NB4 (cell line): Measurements from ENCODE around the gene KRT16.

ENCODE experiments used
- POLR2A ChIP-seq: IDR thresholded peaks from 2 replicates; pipeline ENCODE4 v1.6.1; 2011; ENCODE audit warnings: mild to moderate bottlenecking; ENCODE audit not compliant: insufficient read length; ENCODE audit errors: extremely low read depth
- TF ChIP-seq, protein P1 (sequence below): IDR thresholded peaks from one replicate; pipeline ENCODE4 v1.5.1; 2012; ENCODE audit warnings: low read depth, low read length

DNA sequence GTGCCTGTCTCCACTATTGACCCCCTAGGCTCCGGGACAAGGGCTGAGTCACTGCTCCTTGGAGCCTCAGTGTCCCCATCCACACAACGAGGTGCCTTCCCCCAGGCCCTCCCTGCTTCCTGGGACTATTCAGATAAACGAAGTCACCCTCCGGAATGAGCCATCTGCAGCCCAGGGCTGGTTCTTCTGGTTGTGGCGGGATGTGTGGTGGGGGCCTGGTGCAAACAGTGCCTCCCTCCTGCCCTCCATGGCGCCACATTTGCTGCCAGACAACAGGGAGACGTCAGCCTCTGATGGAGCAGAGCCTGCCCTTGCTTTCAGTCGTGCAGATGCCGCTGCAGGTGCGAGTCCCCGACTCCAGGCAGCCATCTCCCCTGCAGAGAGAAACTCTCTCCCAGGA is 5.1 kb upstream of the KRT16 start:
- TF ChIP-seq, protein P1, sequence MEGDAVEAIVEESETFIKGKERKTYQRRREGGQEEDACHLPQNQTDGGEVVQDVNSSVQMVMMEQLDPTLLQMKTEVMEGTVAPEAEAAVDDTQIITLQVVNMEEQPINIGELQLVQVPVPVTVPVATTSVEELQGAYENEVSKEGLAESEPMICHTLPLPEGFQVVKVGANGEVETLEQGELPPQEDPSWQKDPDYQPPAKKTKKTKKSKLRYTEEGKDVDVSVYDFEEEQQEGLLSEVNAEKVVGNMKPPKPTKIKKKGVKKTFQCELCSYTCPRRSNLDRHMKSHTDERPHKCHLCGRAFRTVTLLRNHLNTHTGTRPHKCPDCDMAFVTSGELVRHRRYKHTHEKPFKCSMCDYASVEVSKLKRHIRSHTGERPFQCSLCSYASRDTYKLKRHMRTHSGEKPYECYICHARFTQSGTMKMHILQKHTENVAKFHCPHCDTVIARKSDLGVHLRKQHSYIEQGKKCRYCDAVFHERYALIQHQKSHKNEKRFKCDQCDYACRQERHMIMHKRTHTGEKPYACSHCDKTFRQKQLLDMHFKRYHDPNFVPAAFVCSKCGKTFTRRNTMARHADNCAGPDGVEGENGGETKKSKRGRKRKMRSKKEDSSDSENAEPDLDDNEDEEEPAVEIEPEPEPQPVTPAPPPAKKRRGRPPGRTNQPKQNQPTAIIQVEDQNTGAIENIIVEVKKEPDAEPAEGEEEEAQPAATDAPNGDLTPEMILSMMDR, result no peak
- no peak for TF ChIP-seq POLR2A
